ENCODE data around the gene VIPR2. TPM values are rescaled to one million over a fixed set of nuclear protein-coding genes. Genes with fewer than 3 reads are reported as not detected.

VIPR2 gene
- total and polyA plus RNA-seq, 2 of the 13 experiments (the other 11 are each of a cell fraction or from before 2014, with no cell fraction given) = not detected

- TF ChIP-seq ZHX2 (IDR thresholded peaks at IDR 0.05; ENCODE audit: low read depth) (no peak), ZHX2 (CRISPR knock-in tag; IDR thresholded peaks at IDR 0.05; ENCODE audit: borderline replicate concordance) (no peak), CEBPZ (IDR thresholded peaks at IDR 0.05; ENCODE audit: low read length) (no peak), ZZZ3 (CRISPR knock-in tag; IDR thresholded peaks at IDR 0.05; ENCODE audit: borderline replicate concordance) (no peak), ZNF136 (CRISPR knock-in tag; IDR thresholded peaks at IDR 0.05; ENCODE audit: low read depth) (no peak)
These were observed 127.5 kb downstream of the VIPR2 start (continued) for GRCh38 chr7:159017210-159017609.
